Cardiac fibroblast (primary cell): ENCODE results near the gene SETD1B.

ENCODE experiments used
- DNase-seq, 2 donors: peaks; one replicate each; pipeline versions ENCODE4 v3.0.0 to v3.0.0-alpha.2; 2010; ENCODE audit warnings: low read depth in 2 of 2
- H3K4me3 ChIP-seq, 2 donors: replicated peaks in 1 of 2; 1 replicate in 1 of 2; 2 replicates in 1 of 2; pipeline ENCODE4 v1.5.1; 2011; ENCODE audit warnings: low read depth in 2 of 2, low read length in 2 of 2, mild to moderate bottlenecking in 2 of 2, moderate library complexity in 1 of 2
- TF ChIP-seq, protein P1 (sequence below): IDR thresholded peaks from one replicate; pipeline ENCODE4 v1.5.1; 2011; ENCODE audit warnings: low read depth, mild to moderate bottlenecking, low read length, inconsistent platforms

The SETD1B gene

DNA sequence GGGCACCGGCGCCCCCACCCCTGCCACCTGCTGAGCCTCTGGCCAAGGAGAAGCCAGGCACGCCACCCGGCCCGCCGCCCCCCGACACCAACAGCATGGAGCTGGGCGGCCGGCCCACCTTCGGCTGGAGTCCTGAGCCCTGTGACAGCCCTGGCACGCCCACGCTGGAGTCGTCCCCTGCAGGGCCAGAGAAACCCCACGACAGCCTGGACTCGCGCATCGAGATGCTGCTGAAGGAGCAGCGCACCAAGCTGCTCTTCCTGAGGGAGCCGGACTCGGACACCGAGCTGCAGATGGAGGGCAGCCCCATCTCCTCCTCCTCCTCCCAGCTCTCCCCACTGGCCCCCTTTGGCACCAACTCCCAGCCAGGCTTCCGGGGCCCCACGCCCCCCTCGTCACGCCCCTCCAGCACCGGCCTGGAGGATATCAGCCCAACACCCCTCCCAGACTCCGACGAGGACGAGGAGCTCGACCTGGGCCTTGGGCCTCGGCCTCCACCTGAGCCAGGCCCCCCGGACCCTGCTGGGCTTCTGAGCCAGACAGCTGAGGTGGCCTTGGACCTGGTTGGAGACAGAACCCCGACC is 6.5 kb downstream of the SETD1B start:
- H3K4me3 ChIP-seq = no peak overlapping the region
- DNase-seq = no peak
- TF ChIP-seq, protein P1, sequence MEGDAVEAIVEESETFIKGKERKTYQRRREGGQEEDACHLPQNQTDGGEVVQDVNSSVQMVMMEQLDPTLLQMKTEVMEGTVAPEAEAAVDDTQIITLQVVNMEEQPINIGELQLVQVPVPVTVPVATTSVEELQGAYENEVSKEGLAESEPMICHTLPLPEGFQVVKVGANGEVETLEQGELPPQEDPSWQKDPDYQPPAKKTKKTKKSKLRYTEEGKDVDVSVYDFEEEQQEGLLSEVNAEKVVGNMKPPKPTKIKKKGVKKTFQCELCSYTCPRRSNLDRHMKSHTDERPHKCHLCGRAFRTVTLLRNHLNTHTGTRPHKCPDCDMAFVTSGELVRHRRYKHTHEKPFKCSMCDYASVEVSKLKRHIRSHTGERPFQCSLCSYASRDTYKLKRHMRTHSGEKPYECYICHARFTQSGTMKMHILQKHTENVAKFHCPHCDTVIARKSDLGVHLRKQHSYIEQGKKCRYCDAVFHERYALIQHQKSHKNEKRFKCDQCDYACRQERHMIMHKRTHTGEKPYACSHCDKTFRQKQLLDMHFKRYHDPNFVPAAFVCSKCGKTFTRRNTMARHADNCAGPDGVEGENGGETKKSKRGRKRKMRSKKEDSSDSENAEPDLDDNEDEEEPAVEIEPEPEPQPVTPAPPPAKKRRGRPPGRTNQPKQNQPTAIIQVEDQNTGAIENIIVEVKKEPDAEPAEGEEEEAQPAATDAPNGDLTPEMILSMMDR = no peak

DNA sequence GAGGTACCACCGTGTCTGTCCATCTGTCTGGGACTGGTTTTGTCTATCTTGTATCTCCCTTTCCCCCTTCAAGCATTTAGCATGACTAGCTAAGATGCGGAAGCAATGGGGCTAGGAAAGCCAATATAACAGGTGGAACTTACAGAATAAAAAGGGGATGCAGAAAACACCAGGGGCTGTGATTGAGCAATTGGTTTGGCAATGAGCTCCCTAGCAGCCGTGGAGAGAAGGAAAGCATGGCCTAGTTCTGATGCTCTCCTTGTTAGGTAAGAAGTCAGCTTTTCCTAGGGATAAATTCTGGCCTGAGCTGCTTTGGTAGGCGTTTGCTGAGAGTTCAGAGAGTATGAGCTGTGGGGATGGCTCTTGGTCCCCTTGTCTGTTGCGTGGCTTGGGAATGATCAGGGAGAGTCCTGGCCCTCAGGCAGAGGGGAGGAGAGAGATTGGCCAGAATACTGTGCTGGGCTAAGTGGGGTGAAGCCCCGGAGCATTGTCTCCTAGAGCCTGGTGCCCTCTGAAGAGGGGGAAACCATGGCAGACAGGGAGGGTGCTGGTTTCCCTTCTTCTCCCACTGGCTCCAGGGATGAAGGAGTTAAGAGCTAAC is 7.1 kb downstream of the SETD1B start:
- H3K4me3 ChIP-seq = peak overlapping the region; percentile 47 to 69
- DNase-seq = no peak
- TF ChIP-seq, protein P1 = no peak

DNA sequence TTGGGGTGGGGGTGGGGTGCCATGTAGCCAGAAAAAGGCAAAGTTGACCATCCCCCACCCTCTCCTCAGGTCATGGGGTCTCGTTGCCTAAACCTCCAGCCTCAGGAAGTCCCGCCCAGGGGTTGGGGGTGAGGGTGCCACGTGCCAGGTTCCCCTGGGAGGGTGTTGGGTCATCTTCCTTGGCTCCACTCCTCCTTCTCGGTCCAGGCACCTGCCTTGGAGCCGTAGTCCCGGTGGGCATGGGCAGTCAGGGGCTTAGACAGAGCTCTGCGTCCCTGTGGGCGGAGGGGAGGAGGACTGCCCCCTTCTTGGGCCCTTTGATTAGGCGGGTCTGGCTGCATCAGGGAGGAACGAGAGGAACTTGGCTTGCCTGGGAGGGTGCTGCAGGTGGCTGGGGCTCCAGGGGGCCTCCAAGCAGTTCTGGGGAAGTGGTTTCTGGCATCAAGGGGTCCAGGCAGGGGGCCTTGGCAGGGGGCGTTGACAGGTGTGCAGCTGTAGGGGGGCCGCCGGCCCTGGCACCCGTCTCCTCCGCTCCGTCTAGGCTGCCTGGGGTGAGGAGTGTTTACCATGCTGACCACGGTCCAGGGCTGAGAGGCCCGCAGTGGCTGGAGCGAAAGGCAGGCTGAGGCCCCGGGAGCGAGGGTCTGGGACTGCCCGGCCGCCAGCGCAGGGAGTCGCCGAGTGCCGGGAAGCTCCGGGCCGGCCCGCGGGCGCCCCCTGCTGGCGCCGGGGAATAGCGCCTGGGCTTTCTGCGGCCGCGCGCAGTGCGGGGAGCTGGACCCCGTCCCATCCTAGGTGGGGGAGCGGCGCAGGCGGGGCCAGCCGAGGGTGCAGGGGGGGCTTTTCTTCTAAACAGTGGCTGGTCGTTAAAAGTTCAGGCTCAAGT is 7.9 kb downstream of the SETD1B start:
- peak overlapping the region; percentile 61 to 69 for H3K4me3 ChIP-seq
- TF ChIP-seq, protein P1 = peak; percentile 52
- DNase-seq = peak; percentile 66 to 79

DNA sequence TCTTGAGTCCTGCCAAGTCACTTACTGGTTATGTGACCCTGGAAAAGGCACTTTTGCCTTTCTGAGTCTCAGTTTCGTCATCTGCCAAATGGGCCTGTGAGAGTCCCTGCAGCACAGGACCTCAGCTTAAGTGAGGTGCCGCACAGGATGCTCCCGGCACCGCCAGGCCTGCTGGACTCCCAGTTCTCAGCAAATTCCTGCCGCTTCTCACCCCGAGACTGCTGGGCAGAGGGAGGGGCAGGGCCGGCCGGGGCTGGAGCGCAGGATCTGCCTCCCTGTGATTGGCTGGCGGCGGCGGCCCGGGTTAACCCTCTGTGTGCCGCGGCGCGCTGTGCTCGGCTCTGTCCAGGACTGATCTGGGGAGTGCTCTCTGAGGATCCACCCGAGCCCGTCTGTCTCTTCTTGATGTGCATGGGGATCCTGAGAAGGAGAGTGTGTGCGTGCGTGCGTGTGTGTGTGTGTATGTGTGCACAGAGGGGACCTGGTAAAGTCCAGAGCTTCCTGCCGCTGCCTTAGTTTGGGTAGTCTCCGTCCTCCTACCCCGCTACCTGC is 8.6 kb downstream of the SETD1B start:
- TF ChIP-seq, protein P1 = no peak
- peak overlapping the region; percentile 61 to 69 for H3K4me3 ChIP-seq
- peak; percentile 70 to 82 for DNase-seq

DNA sequence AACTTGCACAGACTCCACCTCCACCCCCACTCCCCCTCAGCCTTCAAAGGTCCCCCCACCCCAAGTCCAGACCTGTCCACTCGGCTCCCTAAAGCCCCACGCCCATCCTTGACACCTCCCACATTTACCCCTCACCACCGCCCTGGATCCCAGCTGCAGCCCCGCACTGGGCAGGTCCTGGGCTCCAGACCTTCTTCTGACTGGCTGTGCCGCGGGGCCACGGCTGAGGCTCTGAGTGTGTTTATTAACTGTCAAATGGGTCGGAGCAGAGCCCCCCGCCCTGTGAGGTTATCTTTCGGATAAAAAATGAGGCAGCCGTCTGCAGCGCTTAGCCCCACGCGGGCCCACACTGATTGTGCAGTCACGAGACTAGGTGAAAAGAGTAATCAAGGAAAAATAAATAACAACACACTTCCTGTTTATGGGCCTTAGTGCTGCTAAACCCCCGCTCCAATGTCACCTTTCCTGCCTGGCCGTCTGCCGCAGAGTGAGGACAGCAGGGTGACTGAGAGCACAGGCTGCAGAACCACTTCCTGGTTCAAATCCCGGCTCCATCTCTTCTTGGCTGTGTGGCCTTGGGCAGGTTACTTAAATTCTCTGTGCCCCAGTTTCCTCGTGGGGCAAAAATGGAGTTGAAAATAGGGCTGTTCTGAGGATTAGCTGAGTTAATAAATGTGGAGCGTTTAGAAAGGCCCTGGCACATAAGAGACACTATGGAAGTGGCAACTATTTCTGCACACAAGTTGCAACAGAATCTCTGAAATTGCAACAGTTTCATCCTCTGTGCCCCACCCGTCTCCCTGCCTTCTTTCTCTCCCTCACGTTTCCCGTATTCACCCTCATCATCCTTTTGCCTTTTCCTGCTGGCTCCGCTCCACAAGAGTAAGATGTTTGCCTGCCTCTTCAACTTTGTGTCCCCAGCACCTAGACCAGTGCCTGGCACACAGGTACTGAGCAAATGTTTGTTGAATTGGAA is 9.4 kb downstream of the SETD1B start:
- TF ChIP-seq, protein P1 = no peak
- DNase-seq = peak; percentile 31 to 36
- H3K4me3 ChIP-seq = peak overlapping the region; percentile 61 to 69

DNA sequence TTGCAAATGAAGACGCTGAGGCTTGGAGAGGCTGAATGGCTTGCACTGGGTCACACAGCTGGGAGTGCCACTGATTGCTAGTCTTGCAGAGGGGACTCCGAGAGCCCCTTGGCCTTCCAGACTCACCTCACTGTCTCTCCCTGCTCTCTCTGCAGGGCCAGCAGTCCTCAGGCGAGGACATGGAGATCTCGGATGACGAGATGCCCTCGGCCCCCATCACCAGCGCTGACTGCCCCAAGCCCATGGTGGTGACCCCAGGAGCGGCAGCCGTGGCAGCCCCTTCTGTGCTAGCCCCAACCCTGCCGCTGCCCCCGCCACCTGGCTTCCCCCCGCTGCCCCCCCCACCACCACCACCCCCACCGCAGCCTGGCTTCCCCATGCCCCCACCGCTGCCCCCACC is 10.1 kb downstream of the SETD1B start:
- H3K4me3 ChIP-seq = no peak overlapping the region
- TF ChIP-seq, protein P1 = no peak

More for the DNA sequence above, 10.1 kb downstream of the SETD1B start:
- DNase-seq = no peak
